Thymus (tissue), 11 donors: ENCODE results near the gene WDR93. TPM values are rescaled to one million over a fixed set of nuclear protein-coding genes. Genes with fewer than 3 reads are reported as not detected.

Experiments used
- DNase-seq, 9 donors: peaks; one replicate each; pipeline ENCODE4 v3.0.0-alpha.2; 2013; ENCODE audit warnings: low spot score in 9 of 9, low read depth in 6 of 9, missing footprints in 1 of 9
- H3K27ac ChIP-seq, 2 donors: one replicate each; pipeline ENCODE4 v1.5.1; 2013; ENCODE audit warnings: control low read depth in 1 of 2, low read depth in 1 of 2, low read length in 1 of 2, mild to moderate bottlenecking in 1 of 2, moderate library complexity in 1 of 2
- H3K27me3 ChIP-seq, 2 donors: one replicate each; pipeline ENCODE4 v1.5.1; 2013; ENCODE audit warnings: low read length in 1 of 2; ENCODE audit not compliant: control insufficient read depth in 2 of 2, insufficient read depth in 1 of 2
- H3K36me3 ChIP-seq, 2 donors: one replicate each; pipeline ENCODE4 v1.5.1; 2013; ENCODE audit warnings: low read length in 1 of 2, mild to moderate bottlenecking in 1 of 2, moderate library complexity in 1 of 2; ENCODE audit not compliant: control insufficient read depth in 2 of 2, insufficient read depth in 2 of 2
- H3K4me1 ChIP-seq, 2 donors: one replicate each; pipeline ENCODE4 v1.5.1; 2013; ENCODE audit warnings: low read length in 2 of 2; ENCODE audit not compliant: control insufficient read depth in 2 of 2, insufficient read depth in 2 of 2
- H3K4me3 ChIP-seq, 2 donors: one replicate each; pipeline ENCODE4 v1.5.1; 2013; ENCODE audit warnings: low read length in 2 of 2, control low read depth in 1 of 2, mild to moderate bottlenecking in 1 of 2
- H3K9me3 ChIP-seq, 2 donors: one replicate each; pipeline ENCODE4 v1.5.1; 2013; ENCODE audit warnings: low read length in 1 of 2, mild to moderate bottlenecking in 1 of 2; ENCODE audit not compliant: control insufficient read depth in 2 of 2, insufficient read depth in 1 of 2
- WGBS: extraction: QIAGEN DNeasy Blood & Tissue Kit; methylation state at CpG from one replicate; pipeline ENCODE4 v1.1.7; 2013; 5-methylcytosine and 5-hydroxymethylcytosine counted together
- polyA plus RNA-seq: library from polyadenylated mRNA; stranded (reverse); fragments of 200-250 nt; gene quantifications from one replicate; pipeline ENCODE4 v1.2.3, GENCODE V29; 2013
- total RNA-seq: library from RNA; stranded (reverse); fragments of 120-200 nt; gene quantifications from one replicate; pipeline ENCODE4 v1.2.4, GENCODE V29; 2013
- donor health status: healthy.

WDR93 gene
- total and polyA plus RNA-seq, 2 donors, result 0.09 to 0.32 TPM

DNA sequence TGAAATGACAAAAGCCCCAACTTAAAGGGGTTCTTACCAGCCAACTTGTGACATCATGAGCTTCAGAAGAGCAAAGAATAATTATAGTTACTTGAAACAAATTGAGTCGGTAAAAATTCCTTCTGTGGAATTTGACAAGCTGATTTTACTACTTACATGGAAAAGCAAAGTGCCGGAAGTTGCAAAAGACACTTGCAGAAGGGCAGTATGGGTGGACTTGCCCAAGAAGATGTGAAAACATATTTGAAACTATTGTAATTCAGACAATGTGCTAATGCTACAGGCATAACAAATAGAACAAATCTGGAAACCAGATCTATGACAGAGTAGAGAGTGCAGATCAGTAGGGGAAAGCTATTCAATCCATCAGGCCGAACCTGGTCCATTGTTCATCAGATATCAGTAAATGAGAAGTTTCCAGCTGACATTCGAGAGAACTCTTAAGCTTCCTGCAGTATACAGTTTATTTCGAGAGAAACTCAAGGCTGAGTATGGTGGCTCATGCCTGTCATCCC lies 32.9 kb upstream of the WDR93 start:
- 98% methylated on average over 5 of the region's 5 CpGs for WGBS
- H3K4me1 ChIP-seq, result peaks cover 4 to 10% of the 10 kb centered on the region in 2 donors
- no peak overlapping the region for H3K27ac ChIP-seq
- H3K27me3 ChIP-seq, result peaks cover 2 to 38% of the 10 kb centered on the region in 2 donors
- H3K4me3 ChIP-seq, result no peak overlapping the region
- DNase-seq, result no peak
- no peaks in the 10 kb centered on the region for H3K9me3 ChIP-seq
- H3K36me3 ChIP-seq, result no peaks in the 10 kb centered on the region

DNA sequence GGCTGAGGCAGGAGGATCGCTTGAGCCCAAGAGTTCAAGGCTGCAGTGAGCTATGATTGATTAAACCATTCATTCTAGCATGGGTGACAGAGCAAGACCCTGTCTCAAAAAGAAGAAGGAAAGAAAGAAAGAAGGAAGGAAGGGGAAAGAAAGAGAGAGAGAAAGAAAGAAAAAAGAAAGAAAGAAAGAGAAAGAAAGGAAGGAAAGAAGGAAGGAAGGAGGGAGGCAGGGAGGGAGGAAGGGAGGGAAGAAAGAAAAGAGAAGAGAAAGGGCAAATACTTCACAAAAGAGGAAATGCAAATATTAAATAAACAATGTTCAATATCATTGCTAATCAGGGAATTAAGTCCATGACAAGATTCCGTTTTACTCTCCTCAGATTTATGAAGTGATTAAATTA lies 31.3 kb upstream of the WDR93 start:
- Histone ChIP-seq H3K27ac (no peak overlapping the region), H3K4me1 (peaks cover 3 to 11% of the 10 kb centered on the region in 2 donors), H3K4me3 (no peak overlapping the region), H3K9me3 (no peaks in the 10 kb centered on the region), H3K27me3 (peaks cover 2 to 40% of the 10 kb centered on the region in 2 donors), H3K36me3 (no peaks in the 10 kb centered on the region)
- 96% methylated on average over 2 of the region's 2 CpGs for WGBS
- no peak for DNase-seq

DNA sequence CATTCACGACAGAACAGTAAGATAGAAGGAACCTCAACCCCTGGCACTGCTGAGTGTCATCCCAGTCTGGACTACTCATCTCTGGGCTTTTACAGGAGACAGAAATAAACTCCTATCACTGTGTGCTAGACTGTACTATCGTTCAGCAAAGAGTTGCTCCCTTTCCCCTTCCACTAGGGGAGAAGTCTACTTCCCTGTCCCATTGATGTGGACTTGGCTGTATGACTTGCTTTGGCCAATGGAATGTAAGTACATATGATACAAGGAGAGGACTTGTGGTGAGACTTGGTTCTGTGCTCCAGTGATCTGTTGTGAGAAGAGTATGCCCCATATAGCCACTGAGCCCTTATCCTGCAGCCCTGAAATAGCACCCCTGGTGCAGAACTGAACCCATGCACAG lies 30.1 kb upstream of the WDR93 start:
- no peak for DNase-seq
- WGBS, result 94% methylated on average over 2 of the region's 2 CpGs
- Histone ChIP-seq H3K27me3 (peaks cover 15 to 41% of the 10 kb centered on the region in 2 donors), H3K36me3 (no peaks in the 10 kb centered on the region), H3K4me3 (no peak overlapping the region), H3K4me1 (peaks cover 0 to 5% of the 10 kb centered on the region in 2 donors), H3K9me3 (no peaks in the 10 kb centered on the region), H3K27ac (no peak overlapping the region)

DNA sequence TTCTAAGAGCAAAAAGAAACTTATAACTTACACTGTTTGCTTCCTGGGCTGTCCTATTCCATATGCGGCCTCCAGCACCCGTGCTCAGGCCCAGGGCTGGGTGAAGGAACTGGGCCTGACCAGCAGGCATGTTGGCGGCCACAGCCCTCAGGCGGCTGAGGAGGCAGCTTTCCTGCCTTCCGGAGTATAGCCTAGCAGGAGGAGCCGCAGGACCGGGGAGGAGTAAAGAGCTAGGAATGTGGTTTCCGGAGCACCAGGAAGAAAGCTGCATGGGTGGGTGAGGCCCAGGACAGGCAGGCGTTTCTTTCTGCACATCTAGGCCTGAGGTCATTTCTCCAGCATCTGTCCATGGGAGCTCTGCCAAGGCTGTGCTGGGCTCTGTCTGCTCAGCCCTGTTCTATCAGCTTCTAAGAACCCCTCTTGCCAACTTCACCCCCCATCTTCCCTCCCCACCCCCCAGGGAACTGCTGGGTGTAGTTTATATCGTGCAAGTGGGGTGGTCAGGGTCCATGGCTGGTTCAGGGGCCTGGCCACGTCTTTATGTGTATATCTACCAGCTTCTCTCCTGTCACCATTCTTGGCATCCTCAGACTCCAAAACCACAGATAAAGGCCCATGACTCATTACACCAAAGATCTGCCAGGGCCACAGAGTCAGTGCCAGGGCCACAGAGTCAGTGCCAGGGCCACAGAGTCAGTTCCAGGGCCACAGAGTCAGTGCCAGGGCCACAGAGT lies 27.6 kb upstream of the WDR93 start:
- no peaks in the 10 kb centered on the region for H3K36me3 ChIP-seq
- H3K4me3 ChIP-seq, result no peak overlapping the region
- H3K4me1 ChIP-seq, result peaks cover 0 to 7% of the 10 kb centered on the region in 2 donors
- WGBS, result 55% methylated on average over 11 of the region's 11 CpGs
- H3K27ac ChIP-seq, result no peak overlapping the region
- no peak for DNase-seq
- H3K9me3 ChIP-seq, result no peaks in the 10 kb centered on the region
- peaks cover 23 to 50% of the 10 kb centered on the region in 2 donors for H3K27me3 ChIP-seq

DNA sequence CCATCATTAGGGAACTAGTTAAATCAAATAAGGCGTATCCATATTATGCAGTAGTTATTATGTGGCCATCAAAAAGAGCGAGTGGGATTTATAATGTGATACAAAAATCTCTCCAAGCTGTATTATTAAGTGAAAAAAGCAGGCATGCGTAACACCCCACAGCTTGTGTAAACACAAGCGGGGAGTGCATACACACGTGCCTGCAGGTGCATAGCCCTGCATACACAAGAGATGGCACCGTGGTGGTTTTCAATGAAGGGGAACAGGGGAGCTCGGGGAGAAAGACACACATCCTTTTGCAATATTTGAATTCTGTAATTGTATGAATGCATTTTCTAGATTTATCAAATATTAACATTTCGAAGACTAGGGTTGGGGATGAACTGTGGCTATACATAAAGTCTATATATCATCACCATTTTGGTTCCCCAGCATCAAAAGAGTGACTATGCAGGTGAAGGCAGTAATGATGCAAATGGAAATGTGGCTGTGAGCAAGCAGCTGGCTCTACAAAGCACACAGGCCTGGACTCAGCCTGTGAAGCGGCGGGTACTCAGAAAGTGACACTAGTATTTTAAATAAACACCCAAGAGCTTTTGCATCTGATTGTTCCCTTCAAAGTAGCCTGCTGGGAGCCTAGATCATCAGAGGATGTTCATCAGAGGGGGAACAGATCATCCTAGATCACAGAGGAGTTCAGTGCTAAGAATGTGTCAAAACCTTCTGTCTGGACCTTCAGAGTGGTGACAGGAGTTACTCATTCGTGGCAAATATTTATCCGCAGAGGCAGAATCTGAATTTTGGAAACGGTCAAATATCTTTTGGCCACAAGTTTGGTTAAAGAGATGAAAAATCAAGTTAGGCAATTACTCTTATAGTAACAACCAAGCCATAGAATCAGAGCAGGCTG lies 25.9 kb upstream of the WDR93 start:
- no peak for DNase-seq
- Histone ChIP-seq H3K36me3 (no peaks in the 10 kb centered on the region), H3K27ac (no peak overlapping the region), H3K27me3 (peaks cover 23 to 53% of the 10 kb centered on the region in 2 donors), H3K9me3 (no peaks in the 10 kb centered on the region), H3K4me3 (peak overlapping the region in 1 of 2 donors; percentile 41), H3K4me1 (peaks cover 0 to 7% of the 10 kb centered on the region in 2 donors)
- 93% methylated on average over 13 of the region's 13 CpGs for WGBS

DNA sequence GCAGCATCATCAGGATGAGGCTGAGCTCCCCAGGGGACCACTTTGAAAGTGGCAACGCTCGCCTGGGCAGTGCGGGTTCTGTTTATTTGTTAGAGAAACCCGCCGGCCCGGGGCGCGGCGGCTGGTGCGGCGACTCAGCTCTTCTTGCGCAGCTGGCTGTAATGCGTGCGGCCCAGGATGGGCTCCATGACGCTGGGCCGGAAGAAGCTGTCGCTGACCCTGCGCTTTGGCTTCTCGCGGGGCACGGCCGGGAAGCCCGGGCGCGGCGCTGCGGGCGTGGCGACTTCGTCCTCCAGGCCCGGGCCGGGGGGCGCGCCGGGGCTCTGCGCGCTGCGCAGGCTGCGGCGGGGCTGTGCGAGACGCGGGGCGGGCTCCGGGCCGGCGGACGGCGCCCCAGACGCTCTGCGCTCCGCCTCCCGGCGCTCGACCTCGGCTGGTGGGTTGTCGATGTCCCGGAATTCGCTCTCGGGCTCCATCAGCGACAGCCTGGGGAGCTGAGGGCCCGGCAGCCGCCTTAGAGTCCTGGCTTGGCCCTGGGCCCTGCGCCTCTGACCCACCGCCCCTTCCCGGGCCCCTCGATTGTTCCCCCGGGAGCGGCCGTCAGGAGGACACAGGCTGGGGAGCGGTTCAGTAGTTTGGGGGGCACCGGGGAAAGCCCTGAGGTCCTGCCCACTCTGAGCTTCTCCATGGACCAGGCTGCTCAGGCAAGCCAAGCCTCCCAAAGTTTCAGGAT lies 25.0 kb upstream of the WDR93 start:
- H3K4me3 ChIP-seq, result peak overlapping the region in 1 of 2 donors; percentile 41
- H3K27me3 ChIP-seq, result peaks cover 23 to 51% of the 10 kb centered on the region in 2 donors
- H3K27ac ChIP-seq, result peak overlapping the region in 1 of 2 donors; percentile 65
- DNase-seq, result no peak
- H3K9me3 ChIP-seq, result no peaks in the 10 kb centered on the region
- H3K4me1 ChIP-seq, result peaks cover 0 to 7% of the 10 kb centered on the region in 2 donors
- no peaks in the 10 kb centered on the region for H3K36me3 ChIP-seq
- 3% methylated on average over 72 of the region's 72 CpGs for WGBS

DNA sequence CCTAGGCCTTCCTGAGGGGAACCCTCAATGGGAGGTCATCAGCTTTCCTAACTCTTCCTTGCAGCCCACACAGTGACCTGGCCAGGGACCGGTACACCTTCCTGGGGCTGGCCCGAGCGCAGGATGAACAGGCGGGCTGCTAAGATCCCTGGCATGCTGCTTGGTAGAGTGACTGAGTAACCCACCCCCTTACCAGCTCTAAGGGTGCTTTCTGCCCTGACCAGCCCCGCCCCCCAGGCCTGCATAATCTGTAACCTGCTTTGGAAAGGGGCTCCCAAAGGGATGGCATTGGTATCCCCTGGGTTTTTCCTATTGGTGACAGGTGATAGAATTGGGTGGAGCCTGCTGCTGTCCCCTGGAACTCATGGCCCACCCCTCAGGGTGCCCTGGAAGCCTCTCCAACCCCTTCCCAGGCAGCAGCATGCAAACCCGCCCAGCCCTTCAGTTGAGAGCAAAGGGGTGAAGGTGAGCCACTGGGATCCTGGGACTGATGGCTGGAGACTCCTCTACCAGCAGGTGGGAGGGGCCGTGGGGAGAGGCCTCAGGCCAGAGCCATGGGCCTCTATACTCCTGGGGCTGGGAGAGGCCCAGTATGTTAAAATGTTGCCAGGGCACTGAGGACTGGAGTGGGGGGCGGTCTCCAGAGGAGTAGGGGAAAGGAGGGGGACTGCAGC lies 24.3 kb upstream of the WDR93 start:
- Histone ChIP-seq H3K27me3 (peaks cover 23 to 49% of the 10 kb centered on the region in 2 donors), H3K27ac (no peak overlapping the region), H3K4me3 (no peak overlapping the region), H3K4me1 (peaks cover 0 to 7% of the 10 kb centered on the region in 2 donors), H3K9me3 (no peaks in the 10 kb centered on the region), H3K36me3 (no peaks in the 10 kb centered on the region)
- DNase-seq, result no peak
- WGBS, result 97% methylated on average over 8 of the region's 8 CpGs

DNA sequence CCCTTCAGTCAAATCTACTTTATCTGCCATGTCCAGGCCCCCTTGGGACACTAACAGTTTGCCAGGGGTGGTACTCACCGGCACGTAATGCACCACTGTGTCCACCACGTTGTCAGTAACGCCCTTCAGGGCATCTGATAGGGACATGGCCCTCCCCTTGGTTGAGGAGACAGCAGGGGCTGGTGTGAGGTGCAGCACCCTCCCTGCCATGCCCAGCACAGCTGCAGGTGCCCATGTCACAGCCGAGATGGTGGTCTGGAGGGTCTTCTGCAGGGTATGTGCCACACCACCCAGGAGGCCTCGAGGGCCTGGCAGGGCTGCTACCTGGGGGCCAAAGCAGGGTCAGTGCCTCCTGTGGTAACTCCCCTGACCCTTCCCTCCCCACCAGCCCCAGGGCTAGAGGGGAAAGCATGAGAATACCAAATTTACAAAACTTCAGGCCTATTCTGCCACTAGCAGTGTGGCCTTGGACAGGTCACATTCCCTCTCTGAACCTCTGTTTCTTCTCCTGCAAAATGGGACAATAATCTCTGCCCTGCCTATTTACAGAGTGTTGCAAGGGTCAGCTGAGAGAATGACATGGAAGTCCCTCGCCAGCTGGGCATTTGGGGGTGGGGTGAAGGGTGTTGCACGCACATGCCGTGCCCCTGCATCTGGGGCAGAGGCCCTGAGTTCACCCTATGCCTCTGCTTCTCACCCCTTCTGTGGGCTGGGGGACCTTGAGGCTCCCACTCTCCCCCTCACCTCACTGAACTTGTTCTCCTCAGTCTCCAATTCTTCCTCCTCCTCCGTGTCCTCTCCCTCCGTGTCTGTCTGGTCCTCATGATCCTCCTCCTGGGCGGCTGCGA lies 23.5 kb upstream of the WDR93 start:
- Histone ChIP-seq H3K4me3 (no peak overlapping the region), H3K4me1 (peaks cover 0 to 7% of the 10 kb centered on the region in 2 donors), H3K36me3 (no peaks in the 10 kb centered on the region), H3K9me3 (no peaks in the 10 kb centered on the region), H3K27me3 (peaks cover 23 to 49% of the 10 kb centered on the region in 2 donors), H3K27ac (no peak overlapping the region)
- WGBS, result 93% methylated on average over 13 of the region's 13 CpGs
- DNase-seq, result no peak
